DMS53 treated with DMSO at 0.1 percent for 48 hours (cell line): ENCODE measurements around the gene TRAPPC4.
"Not testable (repeated sequence)": the region's sequence is repeated elsewhere in the genome, so short reads cannot be mapped to it uniquely, and the experiment has no call there.

Experiments
- DNase-seq: peaks from one replicate; lab custom pipeline; 2025; ENCODE audit not compliant: unreplicated experiment; lab: John Stamatoyannopoulos, UW

The TRAPPC4 gene

GRCh38 chr11:119012629-119013170 is 5.9 kb upstream of the TRAPPC4 start:
- DNase-seq, result no peak

DNA sequence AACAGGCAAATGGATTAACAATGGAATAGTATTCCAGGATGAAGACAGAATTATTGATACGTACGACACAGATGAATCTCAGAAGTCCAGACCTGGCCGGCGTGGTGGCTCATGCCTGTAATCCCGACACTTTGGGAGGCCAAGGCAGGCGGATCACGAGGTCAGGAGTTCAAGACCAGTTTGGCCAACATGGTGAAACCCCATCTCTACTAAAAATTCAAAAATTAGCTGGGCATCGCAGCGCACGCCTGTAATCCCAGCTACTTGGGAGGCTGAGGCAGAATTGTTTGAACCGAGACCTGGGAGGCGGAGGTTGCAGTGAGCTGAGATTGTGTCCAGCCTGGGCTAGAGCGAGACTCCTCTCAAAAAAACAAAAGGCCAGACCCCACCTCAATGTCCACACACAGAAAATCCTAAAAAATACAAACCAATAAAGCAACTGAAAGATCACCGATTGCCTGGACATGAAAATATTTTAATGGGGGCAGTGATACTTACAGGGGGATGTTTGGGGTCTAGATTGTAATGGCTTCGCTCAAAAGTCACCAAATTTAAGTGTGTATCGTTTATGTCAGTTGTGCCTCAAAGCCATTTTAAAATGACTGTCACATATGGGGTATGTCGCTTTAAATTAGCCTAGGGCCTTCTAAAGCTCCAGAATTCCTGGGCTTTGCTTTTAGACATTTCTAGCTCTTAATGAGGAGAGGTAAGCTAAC is 4.2 kb upstream of the TRAPPC4 start:
- DNase-seq, result no peak

- DNase-seq, result no peak
Observed at GRCh38 chr11:119015054-119015611, 3.4 kb upstream of the TRAPPC4 start.

DNA sequence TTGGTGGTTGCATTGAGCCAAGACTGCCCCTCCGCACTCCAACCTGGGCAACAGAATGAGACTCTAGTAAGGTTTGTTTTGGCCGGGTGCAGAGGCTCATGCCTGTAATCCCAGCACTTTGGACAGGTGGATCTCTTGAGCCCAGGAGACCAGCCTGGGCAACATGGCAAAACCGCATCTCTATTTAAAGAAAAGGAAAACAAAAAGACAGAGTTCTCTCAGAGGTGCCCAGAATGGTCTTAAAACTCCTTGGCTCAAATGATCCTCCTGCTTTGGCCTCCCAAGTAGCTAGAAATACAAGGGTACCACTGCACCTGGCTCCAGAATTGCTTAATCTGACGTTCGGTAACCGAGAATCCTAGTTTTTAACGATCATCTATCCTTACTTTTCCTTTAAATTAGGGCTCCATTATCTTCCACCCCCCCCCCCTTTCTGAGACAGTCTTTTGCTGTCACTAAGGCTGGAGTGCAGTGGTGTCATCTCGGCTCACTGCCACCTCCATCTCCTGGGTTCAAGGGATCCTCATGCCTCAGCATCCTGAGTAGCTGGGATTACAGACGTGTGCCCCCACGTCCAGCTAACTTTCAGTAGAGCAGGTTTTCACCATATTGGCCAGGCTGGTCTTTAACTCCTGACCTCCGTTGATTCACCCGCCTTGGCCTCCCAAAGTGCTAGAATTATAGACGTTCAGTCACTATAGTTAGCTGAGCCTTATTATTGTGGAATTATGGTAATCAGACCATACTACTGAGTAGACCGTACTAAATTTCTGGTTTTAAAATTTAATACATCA is 2.2 kb upstream of the TRAPPC4 start:
- no peak for DNase-seq

DNA sequence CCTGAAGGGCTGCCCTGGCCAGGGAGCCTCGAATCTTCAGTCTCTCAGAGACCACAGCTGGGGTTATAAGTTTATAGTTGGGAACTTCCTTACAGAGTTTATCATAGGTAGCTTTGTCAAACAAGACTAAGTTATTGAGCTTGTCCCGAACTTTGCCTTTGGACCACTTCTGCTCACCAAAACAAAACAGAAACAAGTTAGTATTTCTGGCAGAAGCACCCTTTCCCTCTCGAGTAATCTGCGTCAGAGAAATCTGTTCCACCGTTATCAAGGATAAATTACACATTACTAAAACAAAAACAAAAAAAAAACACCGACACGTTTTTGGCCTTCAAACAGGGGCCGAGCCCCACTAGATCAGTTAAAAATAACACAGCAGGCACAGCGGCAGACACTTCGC is 1.2 kb upstream of the TRAPPC4 start:
- DNase-seq, result not testable (repeated sequence)

- DNase-seq, result no peak
Observed at GRCh38 chr11:119019996-119020395, 1.4 kb downstream of the TRAPPC4 start.

DNA sequence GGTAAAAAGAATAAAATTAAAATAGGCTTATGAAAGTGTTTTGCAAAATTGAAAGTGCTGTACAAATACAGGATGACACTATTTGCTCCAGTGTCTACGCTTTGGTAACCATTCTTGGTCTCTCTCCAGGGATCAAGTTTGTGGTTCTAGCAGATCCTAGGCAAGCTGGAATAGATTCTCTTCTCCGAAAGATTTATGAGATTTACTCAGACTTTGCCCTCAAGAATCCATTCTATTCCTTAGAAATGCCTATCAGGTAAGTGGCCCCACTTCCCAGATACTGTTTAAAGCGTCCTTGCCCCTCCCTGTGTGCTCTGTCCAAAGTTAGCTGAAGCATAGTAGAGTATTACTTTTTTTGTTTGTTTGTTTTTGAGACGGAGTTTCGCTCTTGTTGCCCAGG is 3.1 kb downstream of the TRAPPC4 start:
- no peak for DNase-seq

- DNase-seq, result no peak
Observed at GRCh38 chr11:119023741-119024140, 5.2 kb downstream of the TRAPPC4 start.

DNA sequence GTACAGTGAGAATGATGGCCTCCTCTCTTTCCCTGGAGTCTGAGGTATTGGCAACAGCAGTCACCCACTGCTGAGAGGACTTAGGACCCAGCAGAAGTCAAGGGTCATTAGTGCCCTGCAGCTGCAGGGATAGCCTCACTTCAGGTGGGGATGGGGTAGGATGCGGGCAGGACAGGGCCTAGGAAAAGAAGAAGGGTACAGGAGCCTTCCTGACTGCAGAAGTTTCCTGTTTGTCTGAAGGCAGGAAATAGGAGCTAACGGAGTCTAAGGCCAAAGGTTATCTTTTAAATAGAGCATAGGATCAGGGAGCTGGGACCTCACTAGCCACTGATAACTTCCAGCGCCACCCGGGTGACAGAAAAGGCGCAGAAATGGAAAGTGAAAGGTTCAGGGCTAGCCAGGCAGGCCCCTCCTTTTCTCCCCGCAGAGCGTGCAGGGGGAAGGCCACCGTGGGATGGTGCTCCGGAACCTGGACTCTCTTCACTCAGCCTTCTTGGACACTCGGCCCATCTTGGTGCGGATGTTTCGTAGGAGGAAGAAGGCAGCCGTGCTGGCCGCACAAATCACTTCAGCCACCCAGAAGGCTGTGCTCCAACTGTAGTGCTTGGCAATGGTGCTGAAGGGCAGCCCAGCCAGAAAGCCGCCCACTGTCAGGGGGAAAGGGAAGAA is 6.0 kb downstream of the TRAPPC4 start:
- no peak for DNase-seq

DNA sequence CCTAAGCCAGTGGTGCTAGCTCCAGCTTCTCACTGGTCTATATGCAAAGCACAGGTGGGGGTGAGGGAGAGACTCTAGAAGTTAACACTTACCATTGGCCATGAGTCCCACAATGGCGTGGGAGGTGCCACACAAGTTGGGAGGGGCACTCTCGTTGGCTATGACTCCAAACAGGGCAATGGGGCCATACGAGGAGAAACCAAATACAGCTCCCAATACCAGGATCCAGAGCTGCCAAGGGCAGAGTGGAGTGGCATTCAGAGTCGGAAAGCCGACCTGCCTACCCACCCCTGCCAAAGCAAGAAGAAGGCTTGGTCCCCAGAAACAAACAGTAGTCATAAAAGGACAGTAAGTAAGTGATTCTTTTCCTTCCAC is 6.5 kb downstream of the TRAPPC4 start:
- DNase-seq, result no peak

DNA sequence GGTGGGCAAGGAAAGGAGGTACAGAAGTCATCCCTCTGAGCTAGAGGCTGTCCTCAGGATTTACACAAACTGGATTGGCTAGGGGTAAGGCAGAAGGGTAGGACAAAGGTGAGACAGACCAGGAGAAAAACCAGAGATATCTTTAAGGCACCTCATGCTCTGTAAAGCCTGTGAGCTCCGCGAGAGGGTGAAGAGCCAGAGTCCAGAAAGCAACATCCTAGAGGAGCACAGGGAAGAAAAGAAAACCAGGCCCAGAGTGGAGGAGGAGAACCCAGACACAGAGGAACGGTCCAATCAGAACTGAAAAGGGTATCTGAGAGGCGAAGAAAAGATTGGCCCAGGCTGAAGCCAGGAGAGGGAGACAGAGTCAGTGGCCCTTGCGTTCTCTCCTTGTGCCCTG is 7.0 kb downstream of the TRAPPC4 start:
- DNase-seq, result no peak

- DNase-seq, result no peak
Observed at GRCh38 chr11:119025978-119026766, 7.6 kb downstream of the TRAPPC4 start.

GRCh38 chr11:119026970-119027369 is 8.4 kb downstream of the TRAPPC4 start:
- no peak for DNase-seq

- no peak for DNase-seq
Observed at GRCh38 chr11:119027561-119028345, 9.2 kb downstream of the TRAPPC4 start.

DNA sequence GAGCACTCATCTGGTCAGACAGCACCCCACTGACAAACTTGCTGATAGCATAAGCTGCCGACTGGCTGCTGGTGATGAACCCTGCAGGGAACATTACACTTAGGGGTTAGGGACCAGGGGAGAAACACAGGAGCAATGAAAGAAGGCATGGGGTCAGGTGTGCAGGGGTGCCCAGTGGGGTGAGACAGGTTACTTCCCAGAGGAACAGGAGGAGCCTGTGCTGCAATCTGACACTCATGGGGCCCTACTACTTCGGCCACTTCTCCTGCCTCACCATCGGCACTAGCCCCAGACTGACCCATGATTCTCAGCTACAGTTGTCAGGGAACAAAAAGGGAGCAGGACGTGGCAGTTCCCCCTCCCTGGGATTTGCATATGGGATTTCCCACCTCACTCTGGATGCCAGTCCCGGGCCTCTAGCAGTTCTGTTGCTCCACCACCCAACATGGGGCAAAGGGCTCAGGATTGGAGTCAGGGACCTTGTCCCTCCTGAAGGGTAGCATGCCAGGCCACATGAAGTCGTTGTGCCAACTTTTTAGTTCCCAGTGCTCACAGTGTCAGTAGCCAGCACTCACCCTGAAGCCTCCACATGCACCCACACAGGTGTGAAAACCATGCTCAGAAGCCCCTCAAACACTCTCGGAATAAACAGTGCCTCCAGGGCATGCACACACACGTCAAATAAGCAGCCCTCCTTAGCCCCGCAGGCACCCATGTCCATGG is 9.9 kb downstream of the TRAPPC4 start:
- no peak for DNase-seq

DNA sequence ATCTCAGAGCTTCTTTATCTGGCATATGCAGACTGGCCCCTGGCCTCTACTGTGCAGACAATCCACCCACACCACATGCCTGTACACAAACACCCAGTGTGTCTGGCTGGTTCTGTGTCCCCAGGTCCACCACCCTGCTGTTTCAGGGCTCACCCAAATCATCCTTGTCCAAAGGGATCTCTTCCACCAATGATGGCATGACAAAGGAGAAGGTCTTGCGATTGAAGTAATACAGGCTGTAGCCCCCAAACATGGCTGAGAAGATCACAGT is 10.4 kb downstream of the TRAPPC4 start:
- DNase-seq, result no peak

GRCh38 chr11:119029340-119030028 is 10.9 kb downstream of the TRAPPC4 start:
- DNase-seq, result no peak

- DNase-seq, result no peak
Observed at GRCh38 chr11:119030029-119030328, 11.4 kb downstream of the TRAPPC4 start.
